GM19193 (cell line): ENCODE data around the gene ZNF605.

Experiments
- POLR2A ChIP-seq: IDR thresholded peaks from 4 replicates; pipeline ENCODE4 v1.6.1; 2011; ENCODE audit not compliant: insufficient read depth, insufficient read length; ENCODE audit errors: extremely low read depth

ZNF605 gene

GRCh38 chr12:132872975-132873421 is 83.1 kb downstream of the ZNF605 start:
- TF ChIP-seq POLR2A = no peak

- TF ChIP-seq POLR2A = no peak
Measured at GRCh38 chr12:132872073-132872855, 83.8 kb downstream of the ZNF605 start.

GRCh38 chr12:132869551-132869950 is 86.6 kb downstream of the ZNF605 start:
- TF ChIP-seq POLR2A = no peak
